Measurements from ENCODE around the gene FADD.

DNA sequence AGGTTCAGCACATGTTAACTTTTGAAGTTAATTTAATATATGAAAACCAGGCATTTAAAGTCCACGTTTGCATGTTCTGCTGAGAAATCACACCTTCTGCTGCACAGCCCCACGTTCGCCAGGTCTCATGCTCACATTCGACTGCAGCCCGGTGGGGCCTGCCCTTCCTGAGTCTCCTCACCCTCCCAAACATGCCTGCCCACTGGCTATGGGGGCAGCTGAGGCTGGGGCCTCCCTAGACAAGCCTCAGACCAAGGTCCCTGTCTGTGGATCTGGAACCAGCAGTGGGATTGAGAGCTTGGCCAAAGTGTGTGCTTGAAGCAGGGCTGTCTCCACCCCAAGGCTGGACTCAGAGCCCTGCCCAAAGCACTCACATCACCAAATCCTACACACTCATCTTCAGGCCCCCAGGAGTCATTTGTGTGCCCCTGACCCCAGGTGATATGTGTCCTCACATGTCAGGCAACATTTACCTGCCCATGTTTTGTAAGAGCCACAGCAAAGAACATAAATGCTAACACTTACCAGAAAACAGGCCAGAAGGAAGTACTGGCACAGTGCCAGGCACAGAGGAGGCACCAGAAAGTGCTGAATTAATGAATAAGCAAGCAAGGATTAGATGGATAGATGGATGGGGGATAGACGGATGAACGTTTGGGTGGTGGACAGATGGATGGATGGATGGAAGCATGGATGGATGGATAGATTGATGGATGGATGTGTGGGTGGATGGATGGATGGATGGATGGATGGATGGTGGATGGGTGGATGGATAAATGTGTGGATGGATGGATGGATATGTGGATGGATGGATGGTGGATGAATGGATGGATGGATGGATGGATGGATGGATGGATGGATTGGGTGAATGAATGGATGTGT is 9.4 kb upstream of the FADD start:
- no peak for TF ChIP-seq CTCF (optimal IDR thresholded peaks at IDR 0.05 in 1 of 3, IDR thresholded peaks at IDR 0.05 in 1 of 3, conservative IDR thresholded peaks at IDR 0.05 in 1 of 3; ENCODE audit: extremely low read depth in 1 of 3, insufficient read depth in 2 of 3, low read length in 3 of 3)
- no peak for TF ChIP-seq EZH2 (IDR thresholded peaks at IDR 0.05; ENCODE audit: low read length)

All from keratinocyte (primary cell).